KG1 (cell line): ENCODE measurements around the gene FRG2B.
A peak's percentile ranks its signal among the peaks of the same experiment; 100 is the strongest.
"Not testable (repeated sequence)": the region's sequence is repeated elsewhere in the genome, so short reads cannot be mapped to it uniquely, and the experiment has no call there.

Experiments
- DNase-seq: peaks from one replicate; lab custom pipeline; 2025; lab: John Stamatoyannopoulos, UW

FRG2B gene

DNA sequence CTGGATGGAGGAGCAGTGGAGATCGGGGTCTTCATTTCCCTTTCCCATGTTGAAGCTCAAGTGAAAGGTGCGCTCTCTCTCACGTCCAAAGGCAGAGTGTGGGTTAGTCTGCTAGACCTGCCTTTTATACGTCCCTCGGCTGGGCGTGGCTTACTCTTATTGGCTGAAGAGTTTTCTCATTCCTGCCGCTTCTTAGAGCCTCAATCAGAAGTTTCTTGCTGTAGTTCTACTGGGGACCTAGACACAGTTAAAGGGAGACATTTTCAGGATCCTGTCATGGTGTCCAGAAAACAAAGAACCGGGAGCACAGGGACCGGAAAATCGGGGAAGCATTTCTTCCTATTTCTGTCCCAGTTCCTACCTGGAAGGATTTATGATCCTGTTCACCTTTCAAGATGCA, at the start of gene FRG2B:
FRG2B (minus strand) TSS at position 101 of the 400 bp plus-strand sequence; CDS start at position 48, 53 bp downstream.
- not testable (repeated sequence) for DNase-seq

DNA sequence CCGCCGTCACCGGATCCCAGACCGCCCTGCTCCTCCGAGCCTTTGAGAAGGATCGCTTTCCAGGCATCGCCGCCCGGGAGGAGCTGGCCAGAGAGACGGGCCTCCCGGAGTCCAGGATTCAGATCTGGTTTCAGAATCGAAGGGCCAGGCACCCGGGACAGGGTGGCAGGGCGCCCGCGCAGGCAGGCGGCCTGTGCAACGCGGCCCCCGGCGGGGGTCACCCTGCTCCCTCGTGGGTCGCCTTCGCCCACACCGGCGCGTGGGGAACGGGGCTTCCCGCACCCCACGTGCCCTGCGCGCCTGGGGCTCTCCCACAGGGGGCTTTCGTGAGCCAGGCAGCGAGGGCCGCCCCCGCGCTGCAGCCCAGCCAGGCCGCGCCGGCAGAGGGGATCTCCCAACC, 40.9 kb upstream of the FRG2B start:
- DNase-seq, result not testable (repeated sequence)

DNA sequence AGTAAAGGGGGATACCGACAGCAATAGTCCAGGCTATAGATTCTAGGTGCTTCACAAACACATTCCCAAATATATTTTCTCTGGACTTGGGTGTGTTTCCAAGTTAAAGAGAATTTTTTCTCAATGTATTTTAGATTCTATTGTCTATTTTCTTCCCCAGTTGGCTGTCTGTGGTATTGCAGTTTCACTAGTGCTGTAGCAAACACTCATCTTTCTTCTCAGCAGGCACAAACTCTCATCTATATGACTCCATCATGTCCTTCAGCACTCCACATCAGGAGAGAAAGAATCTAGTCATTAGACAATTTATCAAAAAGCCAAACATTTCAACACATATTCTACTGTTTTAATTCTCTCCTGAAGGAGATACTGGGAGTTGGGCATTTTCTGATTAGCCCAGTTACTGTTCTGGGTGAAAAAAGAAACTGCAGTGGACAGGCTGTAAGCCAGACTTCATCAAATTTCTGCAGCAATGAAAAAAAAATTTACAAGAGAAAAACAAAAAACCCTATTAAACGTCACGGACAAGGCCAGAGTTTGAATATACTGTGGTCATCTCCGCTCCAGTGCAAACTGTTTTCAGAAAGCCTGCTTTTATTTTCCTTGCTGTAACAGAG, 37.1 kb upstream of the FRG2B start:
- not testable (repeated sequence) for DNase-seq

DNA sequence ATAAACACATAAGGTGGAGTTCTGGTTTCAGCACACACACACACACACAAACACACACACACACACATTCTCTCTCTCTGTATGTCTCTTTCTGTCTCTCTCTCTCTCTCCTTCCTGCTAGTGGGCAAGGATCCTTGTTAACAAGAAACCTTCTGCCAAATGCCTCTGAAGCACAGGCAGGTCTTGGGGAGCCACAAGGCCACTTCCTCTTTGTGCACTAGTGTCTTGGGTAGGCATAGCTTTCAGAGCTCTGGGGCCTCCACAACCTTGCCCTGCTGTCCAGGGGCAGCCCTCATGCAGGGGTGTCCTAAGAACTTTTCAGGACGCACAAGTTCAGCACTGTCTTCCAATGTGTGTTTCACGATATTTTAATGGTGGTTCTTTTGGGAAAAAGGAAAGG, 34.5 kb upstream of the FRG2B start:
- DNase-seq, result not testable (repeated sequence)

DNA sequence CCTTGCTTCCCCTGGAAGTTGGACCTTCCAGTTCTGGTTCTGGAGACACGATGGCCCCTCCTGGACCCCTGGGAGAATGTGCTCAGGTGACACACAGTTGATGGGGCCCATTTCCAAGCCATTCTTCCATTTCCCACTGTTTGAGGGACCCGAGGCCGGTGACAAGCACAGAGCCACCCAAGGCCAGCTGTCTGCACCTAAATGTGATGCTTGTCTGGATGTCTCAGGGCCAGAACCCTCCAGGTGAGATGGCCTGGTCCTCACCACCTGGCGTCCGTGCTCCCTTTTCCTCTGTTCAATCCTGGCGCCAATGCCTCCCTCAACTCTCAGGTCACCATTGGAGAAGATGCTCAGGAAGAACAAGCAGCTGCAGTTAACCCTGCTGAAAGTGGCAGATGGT, 33.9 kb upstream of the FRG2B start:
- DNase-seq, result not testable (repeated sequence)

DNA sequence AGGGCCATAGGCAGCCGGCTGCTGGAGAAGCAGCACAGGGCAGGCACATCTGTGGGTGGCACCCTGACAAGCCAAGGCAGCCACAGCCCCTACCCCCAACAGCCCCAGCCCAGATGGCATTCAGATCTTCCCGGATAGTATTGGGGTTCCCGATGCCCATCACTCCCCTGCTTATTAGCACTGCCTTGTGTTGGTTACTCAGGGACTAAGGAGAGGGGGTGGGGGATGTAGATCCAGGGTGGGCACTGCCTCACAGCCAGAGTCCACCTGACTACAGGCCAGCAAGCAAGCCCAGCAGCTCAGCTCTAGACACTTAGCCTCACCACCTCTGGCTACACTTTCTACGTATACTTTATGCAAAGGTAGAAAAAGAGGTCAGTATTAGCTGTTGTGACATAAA, 30.7 kb upstream of the FRG2B start:
- DNase-seq, result not testable (repeated sequence)

DNA sequence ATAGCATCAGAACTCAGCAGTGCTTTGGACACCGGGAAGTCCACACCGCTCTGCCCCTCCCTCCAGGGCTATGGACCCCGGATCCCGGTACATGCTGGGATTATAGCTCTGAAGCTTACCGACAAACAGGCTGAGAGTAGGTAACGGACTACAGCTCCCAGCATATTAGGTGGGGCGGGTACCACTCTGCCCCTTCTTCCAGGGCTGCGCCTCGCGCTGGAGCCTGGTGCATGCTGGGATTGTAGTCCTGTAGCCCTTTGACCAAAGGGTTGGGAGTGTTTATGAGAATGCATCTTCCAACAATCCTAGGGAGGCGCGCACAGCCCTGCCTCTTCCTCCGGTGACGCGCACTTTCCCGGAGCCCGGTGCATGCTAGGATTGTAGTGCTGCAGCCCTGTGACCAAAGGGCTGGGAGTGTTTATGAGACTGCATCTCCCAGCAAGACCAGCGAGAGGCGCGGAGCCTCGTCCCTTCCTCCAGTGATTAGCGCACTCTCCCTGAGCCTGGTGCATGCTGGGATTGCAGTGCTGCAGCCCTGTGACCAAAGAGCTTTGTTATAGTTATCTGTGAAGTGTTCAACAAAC, 22.4 kb upstream of the FRG2B start:
- not testable (repeated sequence) for DNase-seq

DNA sequence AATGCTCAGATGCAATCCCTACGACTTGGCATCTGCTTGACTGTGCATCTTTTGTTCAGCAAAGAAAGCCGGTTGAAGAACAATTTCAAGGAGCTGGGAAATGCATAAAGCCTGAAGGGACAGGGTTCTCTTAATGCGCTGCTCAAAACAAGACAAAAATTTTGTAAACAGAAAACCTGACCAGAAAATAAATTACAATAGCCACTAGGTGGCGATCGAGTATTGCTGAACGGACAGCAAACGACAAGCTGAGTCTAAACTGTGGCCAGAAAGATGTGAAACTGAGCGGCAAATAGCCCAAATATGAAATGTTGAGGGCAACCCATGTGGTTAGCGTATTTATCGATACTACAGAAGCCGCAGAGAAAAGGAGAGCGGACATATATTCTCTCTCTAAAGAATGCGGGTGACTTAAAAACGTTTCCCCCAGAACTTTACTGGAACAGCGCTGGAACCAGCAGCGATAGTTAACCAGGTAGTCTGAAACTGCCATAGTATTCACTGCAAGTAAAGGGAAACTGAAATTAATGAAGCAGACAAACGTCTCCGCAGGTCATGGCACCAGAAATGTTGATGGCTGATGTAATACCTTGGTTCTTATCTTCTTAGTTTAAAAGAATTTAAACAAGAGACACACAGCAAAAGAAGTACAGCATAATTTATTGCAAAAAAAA, 20.6 kb upstream of the FRG2B start:
- not testable (repeated sequence) for DNase-seq

DNA sequence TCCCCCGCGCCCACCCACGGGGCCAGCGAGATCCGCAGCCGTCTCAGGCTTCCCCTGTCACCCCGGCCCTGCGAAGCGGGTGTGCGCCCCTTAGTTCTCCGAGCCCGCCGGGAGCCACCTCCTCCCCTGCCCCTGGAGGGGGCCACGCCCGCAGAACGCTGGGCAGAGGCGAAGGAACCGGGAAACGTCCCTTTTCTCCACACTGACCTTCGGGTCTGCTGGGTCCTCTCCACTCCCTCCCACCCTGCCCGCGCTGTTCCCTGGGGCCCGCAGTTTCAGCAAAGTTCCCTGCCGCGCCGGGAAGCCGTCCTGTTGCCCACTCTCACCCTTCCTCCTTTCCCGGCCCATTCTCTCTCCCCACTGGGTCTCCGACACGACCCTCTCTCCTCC, 11.2 kb upstream of the FRG2B start:
- DNase-seq, result not testable (repeated sequence)

DNA sequence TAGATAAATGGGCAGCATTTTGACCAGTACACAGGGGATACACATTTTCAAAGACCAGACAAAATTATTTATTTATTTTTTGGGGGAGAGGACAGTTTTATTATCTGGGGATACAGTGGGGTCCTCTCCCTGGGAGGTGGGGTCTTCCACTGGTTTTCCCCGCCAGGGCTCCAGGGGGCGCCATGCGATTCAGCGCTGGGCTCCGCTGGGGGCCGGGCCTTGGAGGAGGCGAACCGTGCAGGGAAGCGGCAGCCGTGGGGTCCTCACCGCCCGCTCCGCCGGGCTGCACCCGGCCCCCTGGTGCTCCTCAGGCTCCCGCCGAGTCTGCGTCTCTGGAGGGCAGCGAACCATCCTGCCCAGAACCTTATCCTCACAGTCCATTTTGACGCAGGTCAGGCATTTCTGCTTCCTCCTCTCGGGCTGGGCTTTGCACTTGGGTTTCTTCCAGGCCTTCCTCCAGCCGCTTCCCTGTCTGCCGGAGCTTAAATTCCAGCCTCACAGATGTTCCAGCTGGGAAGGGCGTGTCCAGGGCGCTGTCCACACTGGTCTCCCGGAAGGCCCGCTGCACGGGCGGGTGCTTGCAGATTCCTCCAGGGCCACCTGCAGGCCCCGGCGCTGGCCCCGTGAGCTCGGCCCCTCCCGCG, 10.7 kb upstream of the FRG2B start:
- DNase-seq, result not testable (repeated sequence)

DNA sequence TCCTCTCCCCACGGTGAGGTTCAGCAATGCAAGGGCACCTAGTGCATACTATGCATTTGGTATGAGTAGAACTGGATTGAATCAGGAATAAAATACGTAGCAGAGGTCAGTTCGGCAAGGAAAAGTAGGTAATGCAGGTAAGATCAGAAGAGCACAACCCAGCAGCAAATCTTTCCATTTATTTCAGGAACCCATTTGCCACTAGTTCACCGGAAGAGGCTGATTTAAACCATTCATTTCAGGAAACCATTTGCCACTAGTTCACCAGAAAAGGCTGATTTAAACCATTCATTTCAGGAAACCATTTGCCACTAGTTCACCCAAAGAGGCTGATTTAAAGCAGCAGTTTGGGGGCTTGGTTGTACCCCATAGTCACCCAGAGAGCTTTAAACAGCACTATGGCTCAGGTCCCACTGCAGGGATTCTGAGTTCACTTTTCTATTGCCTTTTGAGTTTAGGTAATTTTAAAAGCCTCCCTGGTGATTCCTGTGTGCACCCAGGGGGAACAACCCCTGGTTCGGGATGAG, 4.2 kb upstream of the FRG2B start:
- DNase-seq, result not testable (repeated sequence)

DNA sequence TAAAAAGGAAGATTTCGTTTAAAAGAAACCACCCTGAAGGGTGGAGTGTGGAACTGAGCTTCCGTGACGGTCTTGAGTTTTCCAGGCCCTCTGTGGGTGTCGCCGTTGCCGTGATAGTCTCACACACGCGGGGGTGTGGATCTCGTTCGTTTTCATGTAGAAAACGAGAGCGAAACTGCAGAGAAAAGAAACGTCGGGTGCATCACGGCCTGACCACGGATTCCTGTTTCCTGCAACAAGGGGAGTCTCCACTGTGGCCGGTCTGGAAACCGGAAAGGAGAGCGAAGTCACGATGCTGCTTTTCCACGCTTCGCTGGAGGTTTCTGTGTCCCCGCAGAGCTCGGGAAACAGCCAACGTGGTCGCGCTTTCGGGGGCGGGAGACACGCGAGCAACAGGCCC, 4.1 kb downstream of the FRG2B start:
- not testable (repeated sequence) for DNase-seq

DNA sequence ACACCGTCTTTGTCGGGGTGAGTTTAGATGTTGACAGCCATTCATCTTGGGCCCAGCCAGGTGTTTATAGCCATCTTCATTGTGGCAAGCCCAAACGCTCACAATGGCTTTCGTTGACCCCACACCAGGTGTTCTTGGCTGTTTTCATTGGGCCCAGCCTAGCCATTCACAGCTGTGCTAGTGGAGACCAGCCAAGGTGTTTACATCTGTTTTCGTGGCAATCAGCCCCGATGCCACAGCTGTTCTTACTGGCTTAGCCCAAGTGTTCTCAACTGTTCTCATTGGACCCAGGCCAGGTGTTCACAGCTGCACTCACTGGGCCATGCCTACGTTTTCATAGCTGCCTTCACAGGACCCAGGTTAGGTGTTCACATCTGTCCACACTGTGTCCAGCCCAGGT, 7.7 kb downstream of the FRG2B start:
- no peak for DNase-seq

DNA sequence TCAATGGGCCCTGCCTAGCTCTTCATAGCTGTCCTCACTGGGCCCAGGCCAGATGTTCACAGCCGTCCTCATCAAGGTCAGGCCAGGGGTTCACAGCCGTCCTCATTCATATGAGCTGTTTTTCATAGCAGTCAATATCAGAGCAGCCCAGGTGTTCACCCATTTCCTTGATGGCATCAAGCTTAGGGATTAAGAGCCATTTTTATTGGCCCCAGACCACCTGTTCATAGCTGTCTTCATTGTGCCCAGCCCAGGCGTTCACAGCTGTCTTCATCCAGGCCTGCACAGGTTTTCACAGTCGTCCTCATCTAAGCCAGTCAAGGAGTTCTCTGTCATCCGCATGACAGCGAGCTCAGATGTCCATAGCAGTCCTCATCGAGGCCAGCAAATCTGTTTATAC, 9.4 kb downstream of the FRG2B start:
- no peak for DNase-seq

DNA sequence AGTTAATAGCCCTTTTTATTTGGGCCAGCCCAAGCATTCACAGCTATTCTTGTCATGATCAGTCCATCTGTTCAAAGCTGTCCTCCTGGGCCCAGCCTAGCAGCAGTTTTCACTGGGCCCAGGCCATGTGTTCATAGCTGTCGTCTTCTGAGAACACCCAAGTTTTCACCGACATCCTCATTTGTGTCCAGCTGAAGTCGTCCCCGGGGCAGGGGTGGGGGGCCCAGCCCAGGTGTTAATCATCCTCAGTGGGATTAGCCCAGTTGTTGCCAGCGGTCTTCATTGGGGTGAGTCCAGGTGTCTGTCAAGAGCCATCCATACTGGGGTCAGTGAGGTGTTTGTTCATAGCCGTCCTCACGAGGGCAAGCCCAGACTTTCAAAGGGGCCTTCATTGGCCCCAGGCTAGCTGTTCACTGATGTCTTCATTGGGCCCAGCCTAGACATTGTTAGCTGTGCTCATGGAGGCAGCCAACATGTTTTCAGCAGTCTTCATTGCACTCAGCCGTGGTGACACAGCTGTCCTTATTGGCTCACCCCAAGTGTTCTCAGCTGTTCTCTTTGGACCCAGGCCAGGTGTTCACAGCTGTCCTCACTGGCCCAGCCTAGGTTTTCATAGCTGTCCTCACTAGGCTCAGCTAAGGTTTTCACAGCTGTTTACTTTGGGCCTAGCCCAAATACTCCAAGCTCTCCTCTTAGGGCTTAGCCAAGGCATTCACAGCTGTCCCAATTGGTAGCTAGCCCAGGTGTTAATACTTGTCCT, 10.0 kb downstream of the FRG2B start:
- no peak for DNase-seq

DNA sequence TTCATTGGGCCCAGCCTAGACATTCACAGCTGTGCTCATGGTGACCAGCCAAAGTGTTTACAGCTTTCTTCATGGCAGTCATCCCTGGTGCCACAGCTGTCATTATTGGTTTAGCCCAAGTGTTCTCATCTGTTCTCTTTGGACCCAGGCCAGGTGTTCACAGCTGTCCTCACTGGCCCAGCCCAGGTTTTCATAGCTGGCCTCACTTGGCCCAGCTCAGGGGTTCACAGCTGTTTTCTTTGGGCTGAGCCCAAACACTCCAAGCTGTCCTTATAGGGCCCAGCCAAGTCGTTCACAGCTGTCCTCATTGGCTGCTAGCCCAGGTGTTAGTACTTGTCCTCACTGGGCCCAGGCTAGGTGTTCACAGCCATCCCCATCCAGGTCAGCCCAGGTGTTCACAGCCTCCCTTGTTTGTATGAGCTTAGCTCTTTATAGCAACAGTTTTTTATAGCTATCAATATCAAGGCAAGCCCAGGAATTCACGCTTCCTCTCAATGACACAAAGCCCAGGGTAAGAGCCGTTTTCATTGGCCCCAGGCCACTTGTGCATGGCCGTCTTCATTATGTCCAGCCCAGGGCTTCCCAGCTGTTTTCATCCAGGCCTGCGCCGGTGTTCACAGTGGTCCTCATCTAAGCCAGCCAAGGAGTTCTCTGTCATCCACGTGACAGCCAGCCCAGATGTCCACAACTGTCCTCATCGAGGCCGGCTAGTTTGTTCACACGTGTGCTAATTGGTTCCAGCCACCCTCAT, 11.6 kb downstream of the FRG2B start:
- no peak for DNase-seq

DNA sequence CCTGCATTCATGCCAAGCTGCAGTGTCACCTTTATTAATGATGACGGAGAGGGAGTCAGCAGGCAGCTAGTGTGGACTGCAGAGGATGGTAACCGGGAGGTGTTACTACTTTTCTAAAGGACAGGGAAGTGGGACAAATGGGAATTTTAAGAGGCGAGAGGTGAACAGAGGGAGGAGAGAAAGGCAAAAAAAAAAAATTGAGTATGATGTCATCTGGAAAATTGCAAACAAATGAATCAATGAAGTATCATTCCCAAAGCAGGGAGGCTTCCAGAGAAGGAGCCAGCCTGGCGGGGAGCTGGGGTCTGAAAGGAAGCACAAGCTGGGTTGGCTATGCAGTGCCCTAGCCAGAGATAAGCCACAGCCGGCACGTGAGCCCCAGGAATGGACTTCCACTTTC, 12.9 kb downstream of the FRG2B start:
- DNase-seq, result no peak

DNA sequence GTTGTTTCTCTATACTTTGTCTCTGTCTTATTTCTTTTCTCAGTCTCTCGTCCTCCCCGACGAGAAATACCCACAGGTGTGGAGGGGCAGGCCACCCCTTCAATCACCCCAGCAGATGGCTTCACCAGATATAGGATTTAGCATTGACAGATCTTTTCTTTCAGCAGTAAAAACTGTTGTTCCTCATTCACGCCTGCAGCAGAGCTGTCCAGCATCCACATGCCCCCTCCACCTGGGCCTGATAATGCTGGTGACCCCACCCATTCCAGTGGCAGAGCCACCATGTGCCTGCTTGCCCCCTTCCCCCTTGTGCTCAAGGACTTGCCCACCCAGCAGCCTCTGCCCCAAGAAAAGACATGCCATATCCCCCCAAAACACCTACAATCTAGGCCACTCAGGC, 15.5 kb downstream of the FRG2B start:
- no peak for DNase-seq

DNA sequence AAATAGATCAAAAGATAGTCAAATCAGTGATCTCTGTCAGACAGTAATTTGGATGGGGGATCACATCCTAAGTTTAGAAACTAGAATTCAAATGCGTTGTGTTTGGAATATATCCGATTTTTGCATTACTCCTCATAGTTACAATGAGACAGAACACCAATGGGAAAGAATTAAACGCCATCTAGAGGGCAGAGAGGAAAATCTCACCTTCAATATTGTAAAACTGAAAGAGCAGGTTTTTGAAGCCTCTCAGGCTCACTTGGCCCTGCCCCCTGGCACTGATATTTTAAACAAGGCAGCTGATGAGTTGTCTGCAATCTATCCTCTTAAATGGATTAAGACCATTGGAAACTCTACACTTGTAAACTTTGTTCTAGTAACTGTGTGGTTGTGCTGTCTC, 17.7 kb downstream of the FRG2B start:
- DNase-seq, result peak; percentile 25

DNA sequence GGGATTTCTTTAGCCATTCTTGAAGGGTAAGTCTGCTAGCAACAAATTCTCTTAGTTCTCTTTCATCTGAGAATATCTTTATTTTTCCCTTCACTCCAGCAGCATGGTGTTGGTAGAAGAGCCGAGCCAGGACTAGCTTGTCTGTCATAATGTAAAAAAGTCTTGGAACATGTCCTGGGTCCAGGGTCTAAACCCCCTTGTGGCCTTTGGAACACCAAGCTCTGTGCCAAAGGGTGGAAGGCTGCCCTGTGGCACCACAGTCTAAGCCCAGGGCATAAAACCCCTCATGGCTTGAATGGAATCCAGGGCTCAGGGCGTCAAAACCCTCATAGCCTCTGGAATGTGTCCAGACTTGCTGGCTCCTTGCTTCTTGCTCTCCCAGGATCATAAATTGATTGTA, 23.2 kb downstream of the FRG2B start:
- DNase-seq, result not testable (repeated sequence)

DNA sequence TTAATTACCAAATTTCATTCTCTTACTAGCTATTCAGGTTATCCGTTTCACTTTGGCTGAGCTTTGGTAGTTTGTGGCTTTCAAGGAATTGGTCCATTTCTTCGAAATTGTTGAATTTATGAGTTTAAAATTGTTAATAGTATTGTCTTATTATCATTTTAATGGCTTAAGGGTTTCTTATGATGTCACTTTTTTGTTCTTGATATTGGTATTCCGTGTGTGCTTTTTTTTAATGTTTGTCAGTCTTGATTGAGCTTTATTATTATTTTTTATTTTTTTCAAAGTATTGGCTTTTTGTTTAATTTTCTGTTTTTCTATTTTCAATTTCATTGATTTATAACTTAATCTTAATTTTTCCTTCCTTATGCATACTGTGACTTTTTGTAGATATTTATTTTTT, 25.9 kb downstream of the FRG2B start:
- no peak for DNase-seq
